ENCODE measurements around the gene KRTAP11-1. TPM values are rescaled to one million over a fixed set of nuclear protein-coding genes. Genes with fewer than 3 reads are reported as not detected.

The KRTAP11-1 gene
- not detected for polyA plus RNA-seq

- Histone ChIP-seq H3K27me3 (ENCODE audit: control insufficient read depth in 1 of 2, insufficient read depth in 2 of 2, low read length in 2 of 2) (no peaks in the 10 kb centered on the region), H3K4me1 (ENCODE audit: control insufficient read depth in 2 of 2, insufficient read depth in 2 of 2, low read length in 1 of 2) (no peaks in the 10 kb centered on the region), H3K27ac (ENCODE audit: low read depth in 2 of 2, low read length in 1 of 2) (no peak within 1 kb of the TSS), H3K9me3 (ENCODE audit: control insufficient read depth in 2 of 2, insufficient read depth in 1 of 2, low read depth in 1 of 2, low read length in 1 of 2) (peaks cover 0 to 4% of the 10 kb centered on the region in 2 donors), H3K36me3 (ENCODE audit: control insufficient read depth in 2 of 2, insufficient read depth in 2 of 2, low read length in 1 of 2) (no peaks in the 10 kb centered on the region), H3K4me3 (ENCODE audit: low read depth in 1 of 2, low read length in 2 of 2) (no peak within 1 kb of the TSS)
- 77 to 81% methylated on average over 2 of the region's 2 CpGs for WGBS, 2 donors
Measured at GRCh38 chr21:30881480-30881879, at the start of gene KRTAP11-1. Gene KRTAP11-1, minus strand, starts transcription at chr21:30881580. Its CDS starts 56 bp downstream, at chr21:30881524.

- H3K27me3 ChIP-seq (ENCODE audit: control insufficient read depth in 1 of 2, insufficient read depth in 2 of 2, low read length in 2 of 2): no peaks in the 10 kb centered on the region
- no peak overlapping the region for H3K4me3 ChIP-seq (ENCODE audit: low read depth in 1 of 2, low read length in 2 of 2)
- H3K4me1 ChIP-seq (ENCODE audit: control insufficient read depth in 2 of 2, insufficient read depth in 2 of 2, low read length in 1 of 2): no peaks in the 10 kb centered on the region
- no peaks in the 10 kb centered on the region for H3K36me3 ChIP-seq (ENCODE audit: control insufficient read depth in 2 of 2, insufficient read depth in 2 of 2, low read length in 1 of 2)
- 37 to 46% methylated on average over 4 of the region's 4 CpGs for WGBS, 2 donors
- peaks cover 0 to 4% of the 10 kb centered on the region in 2 donors for H3K9me3 ChIP-seq (ENCODE audit: control insufficient read depth in 2 of 2, insufficient read depth in 1 of 2, low read depth in 1 of 2, low read length in 1 of 2)
- H3K27ac ChIP-seq (ENCODE audit: low read depth in 2 of 2, low read length in 1 of 2): no peak overlapping the region
Measured at GRCh38 chr21:30924146-30924700, 42.8 kb upstream of the KRTAP11-1 start.

GRCh38 chr21:30921129-30921528 lies 39.7 kb upstream of the KRTAP11-1 start:
- no peaks in the 10 kb centered on the region for H3K4me1 ChIP-seq (ENCODE audit: control insufficient read depth in 2 of 2, insufficient read depth in 2 of 2, low read length in 1 of 2)
- H3K36me3 ChIP-seq (ENCODE audit: control insufficient read depth in 2 of 2, insufficient read depth in 2 of 2, low read length in 1 of 2): no peaks in the 10 kb centered on the region
- WGBS, 2 donors: 71 to 76% methylated on average over 4 of the region's 4 CpGs
- peaks cover 0 to 4% of the 10 kb centered on the region in 2 donors for H3K9me3 ChIP-seq (ENCODE audit: control insufficient read depth in 2 of 2, insufficient read depth in 1 of 2, low read depth in 1 of 2, low read length in 1 of 2)
- H3K27me3 ChIP-seq (ENCODE audit: control insufficient read depth in 1 of 2, insufficient read depth in 2 of 2, low read length in 2 of 2): no peaks in the 10 kb centered on the region
- H3K27ac ChIP-seq (ENCODE audit: low read depth in 2 of 2, low read length in 1 of 2): no peak overlapping the region
- H3K4me3 ChIP-seq (ENCODE audit: low read depth in 1 of 2, low read length in 2 of 2): no peak overlapping the region

GRCh38 chr21:30917557-30917956 lies 36.2 kb upstream of the KRTAP11-1 start:
- no peaks in the 10 kb centered on the region for H3K4me1 ChIP-seq (ENCODE audit: control insufficient read depth in 2 of 2, insufficient read depth in 2 of 2, low read length in 1 of 2)
- H3K27me3 ChIP-seq (ENCODE audit: control insufficient read depth in 1 of 2, insufficient read depth in 2 of 2, low read length in 2 of 2): no peaks in the 10 kb centered on the region
- H3K27ac ChIP-seq (ENCODE audit: low read depth in 2 of 2, low read length in 1 of 2): no peak overlapping the region
- 93 to 95% methylated on average over 1 of the region's 1 CpG for WGBS, 2 donors
- no peak overlapping the region for H3K4me3 ChIP-seq (ENCODE audit: low read depth in 1 of 2, low read length in 2 of 2)
- no peaks in the 10 kb centered on the region for H3K36me3 ChIP-seq (ENCODE audit: control insufficient read depth in 2 of 2, insufficient read depth in 2 of 2, low read length in 1 of 2)
- no peaks in the 10 kb centered on the region for H3K9me3 ChIP-seq (ENCODE audit: control insufficient read depth in 2 of 2, insufficient read depth in 1 of 2, low read depth in 1 of 2, low read length in 1 of 2)

GRCh38 chr21:30900881-30901280 lies 19.5 kb upstream of the KRTAP11-1 start:
- no peaks in the 10 kb centered on the region for H3K36me3 ChIP-seq (ENCODE audit: control insufficient read depth in 2 of 2, insufficient read depth in 2 of 2, low read length in 1 of 2)
- no peaks in the 10 kb centered on the region for H3K4me1 ChIP-seq (ENCODE audit: control insufficient read depth in 2 of 2, insufficient read depth in 2 of 2, low read length in 1 of 2)
- WGBS, 2 donors: 64 to 74% methylated on average over 4 of the region's 4 CpGs
- H3K4me3 ChIP-seq (ENCODE audit: low read depth in 1 of 2, low read length in 2 of 2): no peak overlapping the region
- H3K9me3 ChIP-seq (ENCODE audit: control insufficient read depth in 2 of 2, insufficient read depth in 1 of 2, low read depth in 1 of 2, low read length in 1 of 2): no peaks in the 10 kb centered on the region
- no peaks in the 10 kb centered on the region for H3K27me3 ChIP-seq (ENCODE audit: control insufficient read depth in 1 of 2, insufficient read depth in 2 of 2, low read length in 2 of 2)
- H3K27ac ChIP-seq (ENCODE audit: low read depth in 2 of 2, low read length in 1 of 2): no peak overlapping the region

GRCh38 chr21:30882866-30883597 lies 1.7 kb upstream of the KRTAP11-1 start:
- whole genome bisulfite sequencing, 2 donors: 85 to 90% methylated on average over 8 of the region's 8 CpGs
- Histone ChIP-seq H3K4me1 (ENCODE audit: control insufficient read depth in 2 of 2, insufficient read depth in 2 of 2, low read length in 1 of 2) (no peaks in the 10 kb centered on the region), H3K4me3 (ENCODE audit: low read depth in 1 of 2, low read length in 2 of 2) (no peak overlapping the region)

GRCh38 chr21:30880914-30881313 lies 466 bp downstream of the KRTAP11-1 start:
- Histone ChIP-seq H3K4me3 (ENCODE audit: low read depth in 1 of 2, low read length in 2 of 2) (no peak overlapping the region), H3K9me3 (ENCODE audit: control insufficient read depth in 2 of 2, insufficient read depth in 1 of 2, low read depth in 1 of 2, low read length in 1 of 2) (peaks cover 0 to 4% of the 10 kb centered on the region in 2 donors), H3K27ac (ENCODE audit: low read depth in 2 of 2, low read length in 1 of 2) (no peak overlapping the region), H3K27me3 (ENCODE audit: control insufficient read depth in 1 of 2, insufficient read depth in 2 of 2, low read length in 2 of 2) (no peaks in the 10 kb centered on the region), H3K36me3 (ENCODE audit: control insufficient read depth in 2 of 2, insufficient read depth in 2 of 2, low read length in 1 of 2) (no peaks in the 10 kb centered on the region), H3K4me1 (ENCODE audit: control insufficient read depth in 2 of 2, insufficient read depth in 2 of 2, low read length in 1 of 2) (no peaks in the 10 kb centered on the region)
- 79 to 83% methylated on average over 12 of the region's 12 CpGs for WGBS, 2 donors

More at GRCh38 chr21:30882866-30883597, 1.7 kb upstream of the KRTAP11-1 start:
- no peak overlapping the region for H3K27ac ChIP-seq (ENCODE audit: low read depth in 2 of 2, low read length in 1 of 2)
- peaks cover 0 to 4% of the 10 kb centered on the region in 2 donors for H3K9me3 ChIP-seq (ENCODE audit: control insufficient read depth in 2 of 2, insufficient read depth in 1 of 2, low read depth in 1 of 2, low read length in 1 of 2)
- H3K27me3 ChIP-seq (ENCODE audit: control insufficient read depth in 1 of 2, insufficient read depth in 2 of 2, low read length in 2 of 2): no peaks in the 10 kb centered on the region
- H3K36me3 ChIP-seq (ENCODE audit: control insufficient read depth in 2 of 2, insufficient read depth in 2 of 2, low read length in 1 of 2): no peaks in the 10 kb centered on the region

GRCh38 chr21:30874526-30874925 lies 6.9 kb downstream of the KRTAP11-1 start:
- Histone ChIP-seq H3K27ac (ENCODE audit: low read depth in 2 of 2, low read length in 1 of 2) (no peak overlapping the region), H3K36me3 (ENCODE audit: control insufficient read depth in 2 of 2, insufficient read depth in 2 of 2, low read length in 1 of 2) (no peaks in the 10 kb centered on the region), H3K27me3 (ENCODE audit: control insufficient read depth in 1 of 2, insufficient read depth in 2 of 2, low read length in 2 of 2) (no peaks in the 10 kb centered on the region), H3K4me1 (ENCODE audit: control insufficient read depth in 2 of 2, insufficient read depth in 2 of 2, low read length in 1 of 2) (no peaks in the 10 kb centered on the region), H3K4me3 (ENCODE audit: low read depth in 1 of 2, low read length in 2 of 2) (no peak overlapping the region), H3K9me3 (ENCODE audit: control insufficient read depth in 2 of 2, insufficient read depth in 1 of 2, low read depth in 1 of 2, low read length in 1 of 2) (no peaks in the 10 kb centered on the region)
- 39 to 49% methylated on average over 2 of the region's 2 CpGs for WGBS, 2 donors

GRCh38 chr21:30847627-30848500 lies 33.5 kb downstream of the KRTAP11-1 start:
- WGBS, 2 donors: 69 to 73% methylated on average over 9 of the region's 9 CpGs
- Histone ChIP-seq H3K9me3 (ENCODE audit: control insufficient read depth in 2 of 2, insufficient read depth in 1 of 2, low read depth in 1 of 2, low read length in 1 of 2) (no peaks in the 10 kb centered on the region), H3K36me3 (ENCODE audit: control insufficient read depth in 2 of 2, insufficient read depth in 2 of 2, low read length in 1 of 2) (no peaks in the 10 kb centered on the region), H3K4me3 (ENCODE audit: low read depth in 1 of 2, low read length in 2 of 2) (no peak overlapping the region), H3K4me1 (ENCODE audit: control insufficient read depth in 2 of 2, insufficient read depth in 2 of 2, low read length in 1 of 2) (no peaks in the 10 kb centered on the region), H3K27ac (ENCODE audit: low read depth in 2 of 2, low read length in 1 of 2) (no peak overlapping the region), H3K27me3 (ENCODE audit: control insufficient read depth in 1 of 2, insufficient read depth in 2 of 2, low read length in 2 of 2) (no peaks in the 10 kb centered on the region)

Measured in esophagus (tissue), 2 donors.